Panc1 (cell line): Measurements from ENCODE around the gene TAS2R41. TPM values are rescaled to one million over a fixed set of nuclear protein-coding genes. Genes with fewer than 3 reads are reported as not detected.

Experiments
- ATAC-seq: fragments of 200-7000 bp; cut with Tn5 transposase; 2 replicates; pipeline ENCODE4 v1.9.1; 2020; ENCODE audit warnings: mild to moderate bottlenecking, moderate library complexity
- BruUV-seq: library from RNA; stranded (reverse); fragments of 400-500 nt; replicated peaks from 2 replicates; lab custom pipeline; 2021; lab: Mats Ljungman, UMichigan
- CTCF ChIA-PET: fragments of 300-600 bp; sonication (Branson Sonifier 250); formaldehyde crosslinking; loops from one replicate; lab custom pipeline; 2022; ENCODE audit warnings: antibody characterized with exemption; lab: Charles Lee
- POLR2A ChIA-PET: fragments of 300-600 bp; sonication (Branson Sonifier 250); formaldehyde crosslinking; loops from one replicate; lab custom pipeline; 2022; ENCODE audit warnings: antibody characterized with exemption; lab: Charles Lee
- DNase-seq: peaks from one replicate; pipeline ENCODE4 v3.0.0-alpha.2; 2010; ENCODE audit warnings: low read depth, low spot score
- H3K27ac ChIP-seq: 2 replicates; pipeline ENCODE4 v1.5.1; 2011; ENCODE audit warnings: mild to moderate bottlenecking, low read length, inconsistent platforms
- H3K27me3 ChIP-seq: fragments of 200-500 bp; sonication (Bioruptor generic); 2 replicates; pipeline ENCODE4 v1.6.0; 2014; ENCODE audit warnings: low read length, inconsistent platforms; ENCODE audit not compliant: control insufficient read depth, insufficient read depth
- H3K36me3 ChIP-seq: fragments of 200-500 bp; sonication (Bioruptor generic); 2 replicates; pipeline ENCODE4 v1.5.1; 2014; ENCODE audit warnings: inconsistent platforms, mild to moderate bottlenecking, low read length, moderate library complexity; ENCODE audit not compliant: control insufficient read depth, insufficient read depth
- H3K4me1 ChIP-seq: 2 replicates; pipeline ENCODE4 v1.5.1; 2011; ENCODE audit warnings: inconsistent platforms, mild to moderate bottlenecking, low read length, moderate library complexity; ENCODE audit not compliant: control insufficient read depth, insufficient read depth
- H3K4me3 ChIP-seq, 2 experiments: 2 replicates each; pipeline ENCODE4 v1.5.1; 2011 to 2012; ENCODE audit warnings: low read depth in 2 of 2, low read length in 2 of 2, mild to moderate bottlenecking in 2 of 2, inconsistent platforms in 1 of 2, moderate library complexity in 1 of 2
- H3K9me3 ChIP-seq: fragments of 200-500 bp; sonication (Bioruptor generic); 2 replicates; pipeline ENCODE4 v1.5.1; 2014; ENCODE audit warnings: low read depth, mild to moderate bottlenecking, inconsistent platforms, low read length, moderate library complexity; ENCODE audit not compliant: control insufficient read depth, insufficient read depth
- SIN3A ChIP-seq: IDR thresholded peaks from 2 replicates; pipeline ENCODE4 v1.6.1; 2012; ENCODE audit warnings: low read depth, mild to moderate bottlenecking, low read length, moderate library complexity, borderline replicate concordance; ENCODE audit not compliant: insufficient read depth
- TCF7L2 ChIP-seq: IDR thresholded peaks from 2 replicates; pipeline ENCODE4 v1.6.1; 2011; ENCODE audit warnings: mild to moderate bottlenecking, low read depth, low read length, inconsistent platforms
- in situ Hi-C: cut with HindIII; loops from 2 replicates; pipeline ENCODE4 v1.10.0; 2016; ENCODE audit warnings: low sequenced_read_pairs, low pct_unique_long_range_greater_than_20kb
- intact Hi-C: fragments of 100-400 bp; cut with micrococcal nuclease; formaldehyde crosslinking; loops from one replicate; pipeline ENCODE4 v1.10.0; 2022; ENCODE audit not compliant: unreplicated experiment
- total RNA-seq: library from RNA; stranded (reverse); gene quantifications from one replicate; pipeline ENCODE4 v1.2.1, GENCODE V29; 2021; ENCODE audit not compliant: unreplicated experiment
- TF ChIP-seq, protein P1 (sequence below): fragments of 450-650 bp; IDR thresholded peaks from 2 replicates; pipeline ENCODE4 v1.5.1; 2017; ENCODE audit warnings: mild to moderate bottlenecking
- TF ChIP-seq, protein P2 (sequence below), 2 experiments: IDR thresholded peaks; 2 replicates each; pipeline ENCODE4 v1.6.1; 2011 to 2012; ENCODE audit warnings: low read depth in 2 of 2, control low read depth in 1 of 2, low read length in 1 of 2, mild to moderate bottlenecking in 1 of 2, moderate library complexity in 1 of 2; ENCODE audit not compliant: insufficient read depth in 1 of 2

TAS2R41 gene
- total RNA-seq, 1 experiment from 2014 or later = not detected

- POLR2A ChIA-PET = no interaction called here
- CTCF ChIA-PET = no interaction called here
- in situ Hi-C loops = no loop called here
- no peak for ATAC-seq
- no peaks in the 10 kb centered on the region for H3K27me3 ChIP-seq
- no peaks in the 10 kb centered on the region for H3K4me1 ChIP-seq
- no peak overlapping the region for H3K27ac ChIP-seq
- no peak for DNase-seq
- no peak overlapping the region for H3K4me3 ChIP-seq
- TF ChIP-seq, protein P1, sequence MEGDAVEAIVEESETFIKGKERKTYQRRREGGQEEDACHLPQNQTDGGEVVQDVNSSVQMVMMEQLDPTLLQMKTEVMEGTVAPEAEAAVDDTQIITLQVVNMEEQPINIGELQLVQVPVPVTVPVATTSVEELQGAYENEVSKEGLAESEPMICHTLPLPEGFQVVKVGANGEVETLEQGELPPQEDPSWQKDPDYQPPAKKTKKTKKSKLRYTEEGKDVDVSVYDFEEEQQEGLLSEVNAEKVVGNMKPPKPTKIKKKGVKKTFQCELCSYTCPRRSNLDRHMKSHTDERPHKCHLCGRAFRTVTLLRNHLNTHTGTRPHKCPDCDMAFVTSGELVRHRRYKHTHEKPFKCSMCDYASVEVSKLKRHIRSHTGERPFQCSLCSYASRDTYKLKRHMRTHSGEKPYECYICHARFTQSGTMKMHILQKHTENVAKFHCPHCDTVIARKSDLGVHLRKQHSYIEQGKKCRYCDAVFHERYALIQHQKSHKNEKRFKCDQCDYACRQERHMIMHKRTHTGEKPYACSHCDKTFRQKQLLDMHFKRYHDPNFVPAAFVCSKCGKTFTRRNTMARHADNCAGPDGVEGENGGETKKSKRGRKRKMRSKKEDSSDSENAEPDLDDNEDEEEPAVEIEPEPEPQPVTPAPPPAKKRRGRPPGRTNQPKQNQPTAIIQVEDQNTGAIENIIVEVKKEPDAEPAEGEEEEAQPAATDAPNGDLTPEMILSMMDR = no peak
- no peak for TF ChIP-seq TCF7L2
- no peak for TF ChIP-seq SIN3A
- H3K9me3 ChIP-seq = no peaks in the 10 kb centered on the region
- H3K36me3 ChIP-seq = no peaks in the 10 kb centered on the region
- BruUV-seq = no TSS peak
- intact Hi-C loops = no loop called here
Observed at GRCh38 chr7:143487061-143487460, 9.4 kb downstream of the TAS2R41 start.

- TF ChIP-seq, protein P2, sequence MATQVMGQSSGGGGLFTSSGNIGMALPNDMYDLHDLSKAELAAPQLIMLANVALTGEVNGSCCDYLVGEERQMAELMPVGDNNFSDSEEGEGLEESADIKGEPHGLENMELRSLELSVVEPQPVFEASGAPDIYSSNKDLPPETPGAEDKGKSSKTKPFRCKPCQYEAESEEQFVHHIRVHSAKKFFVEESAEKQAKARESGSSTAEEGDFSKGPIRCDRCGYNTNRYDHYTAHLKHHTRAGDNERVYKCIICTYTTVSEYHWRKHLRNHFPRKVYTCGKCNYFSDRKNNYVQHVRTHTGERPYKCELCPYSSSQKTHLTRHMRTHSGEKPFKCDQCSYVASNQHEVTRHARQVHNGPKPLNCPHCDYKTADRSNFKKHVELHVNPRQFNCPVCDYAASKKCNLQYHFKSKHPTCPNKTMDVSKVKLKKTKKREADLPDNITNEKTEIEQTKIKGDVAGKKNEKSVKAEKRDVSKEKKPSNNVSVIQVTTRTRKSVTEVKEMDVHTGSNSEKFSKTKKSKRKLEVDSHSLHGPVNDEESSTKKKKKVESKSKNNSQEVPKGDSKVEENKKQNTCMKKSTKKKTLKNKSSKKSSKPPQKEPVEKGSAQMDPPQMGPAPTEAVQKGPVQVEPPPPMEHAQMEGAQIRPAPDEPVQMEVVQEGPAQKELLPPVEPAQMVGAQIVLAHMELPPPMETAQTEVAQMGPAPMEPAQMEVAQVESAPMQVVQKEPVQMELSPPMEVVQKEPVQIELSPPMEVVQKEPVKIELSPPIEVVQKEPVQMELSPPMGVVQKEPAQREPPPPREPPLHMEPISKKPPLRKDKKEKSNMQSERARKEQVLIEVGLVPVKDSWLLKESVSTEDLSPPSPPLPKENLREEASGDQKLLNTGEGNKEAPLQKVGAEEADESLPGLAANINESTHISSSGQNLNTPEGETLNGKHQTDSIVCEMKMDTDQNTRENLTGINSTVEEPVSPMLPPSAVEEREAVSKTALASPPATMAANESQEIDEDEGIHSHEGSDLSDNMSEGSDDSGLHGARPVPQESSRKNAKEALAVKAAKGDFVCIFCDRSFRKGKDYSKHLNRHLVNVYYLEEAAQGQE (IDR thresholded peaks at IDR 0.05; ENCODE audit: insufficient read depth in 1 of 2, low read depth in 2 of 2, low read length in 1 of 2) = no peak
- TF ChIP-seq TCF7L2 = no peak
- TF ChIP-seq, protein P1 = no peak
- ChIA-PET POLR2A (no interaction called here), CTCF (no interaction called here)
- Histone ChIP-seq H3K4me3 (no peak overlapping the region), H3K9me3 (no peaks in the 10 kb centered on the region), H3K36me3 (no peaks in the 10 kb centered on the region), H3K27ac (no peak overlapping the region), H3K27me3 (no peaks in the 10 kb centered on the region), H3K4me1 (no peaks in the 10 kb centered on the region)
- in situ Hi-C loops (no loop called here), intact Hi-C loops (no loop called here)
- ATAC-seq (no peak), DNase-seq (no peak)
- no TSS peak for BruUV-seq
Observed at GRCh38 chr7:143487566-143487965, 9.9 kb downstream of the TAS2R41 start.
